ENCODE measurements around the gene RPS6KA5. TPM values are rescaled to one million over a fixed set of nuclear protein-coding genes. Genes with fewer than 3 reads are reported as not detected.
A peak's percentile ranks its signal among the peaks of the same experiment; 100 is the strongest.

Gene RPS6KA5
- total and polyA plus RNA-seq, 9 of the 15 experiments (the other 6 are each of a cell fraction or from before 2014, with no cell fraction given): 0.88 to 7.7 (median 4.7) TPM

DNA sequence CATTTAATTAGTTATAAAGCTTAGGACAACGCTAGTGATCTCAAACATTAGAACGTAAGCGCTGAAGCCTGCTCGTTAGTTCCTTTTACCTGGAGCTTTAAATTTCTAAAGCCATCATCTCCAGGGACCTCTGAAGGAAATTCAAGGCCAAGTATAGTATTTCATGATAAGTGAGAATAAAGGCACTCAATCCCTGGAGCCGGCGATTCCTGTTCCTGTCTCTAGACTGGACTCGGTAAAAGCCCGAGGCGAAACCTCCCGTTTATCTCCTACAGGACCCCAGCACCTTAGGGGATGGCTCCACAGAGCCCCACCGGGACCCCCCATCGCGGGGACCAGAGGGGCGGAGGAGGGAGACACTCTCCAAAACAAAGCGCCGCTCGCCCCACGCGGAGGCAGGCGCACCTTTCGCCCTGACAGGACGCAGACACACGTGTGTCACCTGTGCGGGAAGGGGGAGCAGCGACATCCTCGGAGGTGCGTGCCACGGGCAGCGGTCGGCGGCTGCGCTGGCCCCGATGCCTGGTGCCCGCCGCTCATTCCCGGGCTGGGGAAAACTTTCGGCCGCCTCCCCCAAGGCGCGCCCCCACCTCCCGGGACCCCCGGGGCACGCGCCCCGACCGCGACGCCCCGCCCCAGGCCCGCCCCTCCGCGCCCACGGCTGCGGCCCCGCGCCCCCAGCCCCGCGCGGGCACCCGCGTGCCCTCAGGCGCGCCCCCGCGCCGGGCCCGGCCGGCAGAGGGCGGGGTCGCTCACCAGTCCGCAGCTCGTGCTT, 678 bp downstream of the RPS6KA5 start (continued):
- TF ChIP-seq MAZ (CRISPR knock-in tag; conservative IDR thresholded peaks at IDR 0.05 in 1 of 2, IDR thresholded peaks at IDR 0.05 in 1 of 2) (no peak), SMARCE1 (IDR thresholded peaks at IDR 0.05) (no peak), CHD1 (IDR thresholded peaks at IDR 0.05; ENCODE audit: low read length) (peak; percentile 0), FOXJ3 (CRISPR knock-in tag; IDR thresholded peaks at IDR 0.05) (no peak)

DNA sequence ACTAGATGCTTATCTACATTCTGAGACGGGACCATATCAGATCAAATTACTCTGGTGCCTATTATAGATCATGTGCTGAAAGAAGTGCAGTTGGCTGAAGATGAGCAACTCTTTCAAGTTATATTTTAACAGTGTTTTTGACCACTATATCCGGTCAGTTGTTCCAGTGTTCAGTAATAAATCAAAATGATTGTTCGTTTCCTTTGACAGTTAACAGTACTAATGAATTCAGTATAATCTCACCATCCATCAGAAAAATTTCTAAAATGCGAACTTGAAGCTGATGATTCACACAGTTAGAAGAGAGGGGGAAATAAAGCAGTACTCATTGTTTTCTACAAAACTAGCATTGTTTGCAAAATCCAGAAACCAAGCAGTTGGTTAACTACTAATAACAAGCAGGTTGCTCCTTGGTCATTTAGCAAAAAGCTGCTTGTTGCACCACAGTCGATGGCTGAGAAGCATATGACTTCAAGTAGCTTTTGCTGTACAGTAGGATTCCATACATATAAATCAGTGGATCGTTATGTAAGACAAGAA, 2.3 kb downstream of the RPS6KA5 start:
- no peak overlapping the region for H3K9ac ChIP-seq (ENCODE audit: insufficient read depth in 1 of 2, low read depth in 2 of 2, low read length in 2 of 2)
- POLR2A ChIA-PET: interaction anchor here (1.5 to 1.7 kb wide), 2 partner anchors 9 to 11 kb away, joined by 4 to 5 read pairs; no protein-coding TSS in a partner anchor
- H2AFZ ChIP-seq (ENCODE audit: low read depth, low read length): no peak overlapping the region
- no peak overlapping the region for H3K27ac ChIP-seq (ENCODE audit: extremely low read depth, low read depth, low read length)
- WGBS (ENCODE audit: insufficient coverage, low coverage, missing lambda C conversion rate): 14% methylated on average over 6 of the region's 6 CpGs
- no peak overlapping the region for H3K4me3 ChIP-seq
- no peaks in the 10 kb centered on the region for H3K9me3 ChIP-seq (replicated peaks; ENCODE audit: control insufficient read depth, insufficient read depth, low read depth, low read length)
- no peak overlapping the region for H3K4me2 ChIP-seq (ENCODE audit: insufficient read depth, low read length)
- no peaks in the 10 kb centered on the region for H3K36me3 ChIP-seq (ENCODE audit: control insufficient read depth, insufficient read depth, low read length)
- no peaks in the 10 kb centered on the region for H3K27me3 ChIP-seq (ENCODE audit: control insufficient read depth in 2 of 2, insufficient read depth in 2 of 2, low read length in 2 of 2)
- H4K20me1 ChIP-seq (replicated peaks; ENCODE audit: control insufficient read depth, insufficient read depth, low read length): no peaks in the 10 kb centered on the region; the same call in 1 of the 2 replicates
- H3K4me1 ChIP-seq (replicated peaks in 1 of 2; ENCODE audit: control insufficient read depth in 2 of 2, insufficient read depth in 2 of 2, low read length in 2 of 2): peaks cover 5 to 8% of the 10 kb centered on the region in 2 experiments; a peak in 3 of 5 replicates
- intact Hi-C loops (cut with micrococcal nuclease) (no loop called here), in situ Hi-C loops (cut with MboI) (no loop called here)
- H3K79me2 ChIP-seq (ENCODE audit: control insufficient read depth, insufficient read depth, low read length): peaks cover 25% of the 10 kb centered on the region
- CTCF ChIA-PET (ENCODE audit: low intra/inter-chr PET ratio): no interaction called here
- ATAC-seq: no peak
- no peak for DNase-seq (ENCODE audit: extremely low read depth in 1 of 4, low spot score in 3 of 4)
- no peaks in the 10 kb centered on the region for H3K9me1 ChIP-seq (ENCODE audit: control insufficient read depth, insufficient read depth, low read length)
- TSS peak; percentile 31 for BruUV-seq (replicated peaks)
- FAIRE-seq: no peak
- TF ChIP-seq TAF9B (IDR thresholded peaks at IDR 0.05; ENCODE audit: partially characterized antibody): no peak
- TF ChIP-seq RNF2 (IDR thresholded peaks at IDR 0.05): peak; percentile 37; the same call in 1 of the 2 replicates
- TF ChIP-seq MTA3 (IDR thresholded peaks at IDR 0.05; ENCODE audit: borderline replicate concordance): no peak
- no peak for TF ChIP-seq MCM3 (IDR thresholded peaks at IDR 0.05)
- TF ChIP-seq, protein P1, sequence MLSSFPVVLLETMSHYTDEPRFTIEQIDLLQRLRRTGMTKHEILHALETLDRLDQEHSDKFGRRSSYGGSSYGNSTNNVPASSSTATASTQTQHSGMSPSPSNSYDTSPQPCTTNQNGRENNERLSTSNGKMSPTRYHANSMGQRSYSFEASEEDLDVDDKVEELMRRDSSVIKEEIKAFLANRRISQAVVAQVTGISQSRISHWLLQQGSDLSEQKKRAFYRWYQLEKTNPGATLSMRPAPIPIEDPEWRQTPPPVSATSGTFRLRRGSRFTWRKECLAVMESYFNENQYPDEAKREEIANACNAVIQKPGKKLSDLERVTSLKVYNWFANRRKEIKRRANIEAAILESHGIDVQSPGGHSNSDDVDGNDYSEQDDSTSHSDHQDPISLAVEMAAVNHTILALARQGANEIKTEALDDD (IDR thresholded peaks at IDR 0.05): peak; percentile 69
- TF ChIP-seq PYGO2 (tag; IDR thresholded peaks at IDR 0.05): no peak
- TF ChIP-seq GABPA (tag; conservative IDR thresholded peaks at IDR 0.05; ENCODE audit: low read depth): 0 out of 2 replicates have a peak, but pooled peaks have one; percentile 29
- peak; percentile 37; the same call in 1 of the 2 replicates for TF ChIP-seq POLR2H (tag; IDR thresholded peaks at IDR 0.05; ENCODE audit: low read depth)
- TF ChIP-seq EP300 (IDR thresholded peaks at IDR 0.05; ENCODE audit: low read length): peak; percentile 35; the same call in 1 of the 2 replicates
- TF ChIP-seq, protein P2, sequence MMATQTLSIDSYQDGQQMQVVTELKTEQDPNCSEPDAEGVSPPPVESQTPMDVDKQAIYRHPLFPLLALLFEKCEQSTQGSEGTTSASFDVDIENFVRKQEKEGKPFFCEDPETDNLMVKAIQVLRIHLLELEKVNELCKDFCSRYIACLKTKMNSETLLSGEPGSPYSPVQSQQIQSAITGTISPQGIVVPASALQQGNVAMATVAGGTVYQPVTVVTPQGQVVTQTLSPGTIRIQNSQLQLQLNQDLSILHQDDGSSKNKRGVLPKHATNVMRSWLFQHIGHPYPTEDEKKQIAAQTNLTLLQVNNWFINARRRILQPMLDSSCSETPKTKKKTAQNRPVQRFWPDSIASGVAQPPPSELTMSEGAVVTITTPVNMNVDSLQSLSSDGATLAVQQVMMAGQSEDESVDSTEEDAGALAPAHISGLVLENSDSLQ (IDR thresholded peaks at IDR 0.05): peak; percentile 79
- TF ChIP-seq ETV1 (tag; conservative IDR thresholded peaks at IDR 0.05; ENCODE audit: low read depth): peak; percentile 85
- no peak for TF ChIP-seq ZNF121 (CRISPR knock-in tag; conservative IDR thresholded peaks at IDR 0.05)
- no peak for TF ChIP-seq CCNT2 (IDR thresholded peaks at IDR 0.05; ENCODE audit: borderline replicate concordance, extremely low read depth, insufficient read length, low read depth, low read length)
- no peak for TF ChIP-seq HDAC6 (IDR thresholded peaks at IDR 0.05; ENCODE audit: low read depth, low read length)
